Central memory CD8-positive, alpha-beta T cell (primary cell): ENCODE measurements around the gene NTSR2.

Source experiments
- ATAC-seq: fragments of 150-1000 bp; cut with Tn5 transposase; replicated peaks from 2 replicates; pipeline ENCODE4 v1.10.0; 2022; ENCODE audit warnings: mild to moderate bottlenecking, moderate FRiP score, moderate number of reproducible peaks; ENCODE audit not compliant: poor library complexity, severe bottlenecking; ENCODE audit errors: extremely low read depth
- DNase-seq, 2 donors: peaks; one replicate each; pipeline ENCODE4 v3.0.0; 2021; ENCODE audit warnings: low spot score in 2 of 2
- H3K27ac Mint-ChIP-seq: one replicate; pipeline ENCODE4 v1.8.0; 2022; ENCODE audit warnings: low read depth, mild to moderate bottlenecking, moderate library complexity, mixed read lengths
- H3K27me3 Mint-ChIP-seq: one replicate; pipeline ENCODE4 v1.8.0; 2022; ENCODE audit warnings: mixed read lengths
- H3K36me3 Mint-ChIP-seq: one replicate; pipeline ENCODE4 v1.8.0; 2022; ENCODE audit warnings: mild to moderate bottlenecking, moderate library complexity, mixed read lengths; ENCODE audit not compliant: insufficient read depth
- H3K4me1 Mint-ChIP-seq: one replicate; pipeline ENCODE4 v1.8.0; 2022; ENCODE audit warnings: mixed read lengths
- H3K4me3 Mint-ChIP-seq: one replicate; pipeline ENCODE4 v1.8.0; 2022; ENCODE audit warnings: mild to moderate bottlenecking, moderate library complexity, mixed read lengths
- H3K9me3 Mint-ChIP-seq: one replicate; pipeline ENCODE4 v1.8.0; 2022; ENCODE audit warnings: mixed read lengths

Gene NTSR2

DNA sequence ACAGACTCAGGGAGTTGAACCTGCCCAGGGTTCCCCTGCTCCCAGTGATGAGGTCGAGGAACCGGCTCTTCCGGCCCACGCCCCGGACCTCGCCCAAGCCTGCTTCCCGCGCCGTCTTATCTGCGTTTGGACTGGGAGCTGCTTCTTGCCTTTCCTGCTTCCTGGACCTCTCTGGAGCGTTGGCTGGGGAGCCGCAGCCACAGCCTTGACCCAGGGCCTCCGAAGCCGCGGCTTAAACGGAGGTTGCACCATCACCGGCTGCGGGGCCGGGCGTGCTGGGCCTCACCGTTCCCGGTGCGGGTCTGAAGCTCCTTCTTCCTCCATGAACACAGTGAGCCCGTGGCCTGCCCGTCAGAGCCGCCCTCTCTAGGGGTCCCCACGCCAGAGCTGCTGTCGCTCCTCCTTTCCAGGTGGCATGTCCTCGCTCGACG is 13.3 kb downstream of the NTSR2 start:
- H3K9me3 Mint-ChIP-seq = no peaks in the 10 kb centered on the region
- peaks cover 54% of the 10 kb centered on the region for H3K27me3 Mint-ChIP-seq
- H3K4me3 Mint-ChIP-seq = no peak overlapping the region
- no peak for ATAC-seq
- H3K36me3 Mint-ChIP-seq = no peaks in the 10 kb centered on the region
- no peak for DNase-seq
- no peaks in the 10 kb centered on the region for H3K4me1 Mint-ChIP-seq
- H3K27ac Mint-ChIP-seq = no peak overlapping the region

- peaks cover 50% of the 10 kb centered on the region for H3K27me3 Mint-ChIP-seq
- H3K9me3 Mint-ChIP-seq = no peaks in the 10 kb centered on the region
- ATAC-seq (no peak), DNase-seq (no peak)
- H3K4me1 Mint-ChIP-seq = no peaks in the 10 kb centered on the region
- H3K27ac Mint-ChIP-seq = no peak overlapping the region
- no peaks in the 10 kb centered on the region for H3K36me3 Mint-ChIP-seq
- H3K4me3 Mint-ChIP-seq = no peak overlapping the region
These were observed 13.7 kb downstream of the NTSR2 start for GRCh38 chr2:11656252-11656651.

- no peak overlapping the region for H3K27ac Mint-ChIP-seq
- DNase-seq (no peak), ATAC-seq (no peak)
- H3K4me3 Mint-ChIP-seq = no peak overlapping the region
- no peaks in the 10 kb centered on the region for H3K9me3 Mint-ChIP-seq
- H3K27me3 Mint-ChIP-seq = peaks cover 42% of the 10 kb centered on the region
- H3K36me3 Mint-ChIP-seq = no peaks in the 10 kb centered on the region
- no peaks in the 10 kb centered on the region for H3K4me1 Mint-ChIP-seq
These were observed 14.5 kb downstream of the NTSR2 start for GRCh38 chr2:11655495-11655894.

GRCh38 chr2:11652553-11652952 is 17.4 kb downstream of the NTSR2 start:
- Mint-ChIP-seq H3K27me3 (peaks cover 26% of the 10 kb centered on the region), H3K4me1 (no peaks in the 10 kb centered on the region), H3K9me3 (no peaks in the 10 kb centered on the region), H3K36me3 (no peaks in the 10 kb centered on the region), H3K27ac (no peak overlapping the region), H3K4me3 (no peak overlapping the region)
- no peak for ATAC-seq
- DNase-seq = no peak

- Mint-ChIP-seq H3K9me3 (no peaks in the 10 kb centered on the region), H3K27me3 (peaks cover 20% of the 10 kb centered on the region), H3K36me3 (no peaks in the 10 kb centered on the region), H3K27ac (no peak overlapping the region), H3K4me1 (no peaks in the 10 kb centered on the region), H3K4me3 (no peak overlapping the region)
- DNase-seq = no peak
- ATAC-seq = no peak
These were observed 18.0 kb downstream of the NTSR2 start for GRCh38 chr2:11651856-11652548.

DNA sequence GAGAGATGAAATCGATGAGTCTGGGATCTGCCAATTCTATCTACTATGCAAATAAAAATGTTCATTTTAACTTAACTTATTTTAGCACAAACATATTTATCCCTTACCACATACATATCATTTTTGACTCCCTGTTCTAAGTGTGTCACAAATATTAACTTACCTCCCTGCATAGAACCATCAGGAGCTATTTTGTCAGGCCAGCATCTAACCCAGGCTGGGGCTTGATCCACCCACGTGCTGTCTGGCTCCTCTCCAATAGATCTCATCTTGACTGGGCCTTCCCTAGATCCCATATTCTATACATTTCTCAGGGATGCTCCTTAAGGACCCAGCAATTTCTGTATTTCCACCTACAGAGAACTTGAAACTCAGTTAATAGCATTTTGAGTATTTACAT is 20.9 kb downstream of the NTSR2 start:
- Mint-ChIP-seq H3K9me3 (no peaks in the 10 kb centered on the region), H3K27me3 (peaks cover 12% of the 10 kb centered on the region), H3K4me1 (no peaks in the 10 kb centered on the region), H3K36me3 (no peaks in the 10 kb centered on the region), H3K27ac (no peak overlapping the region), H3K4me3 (no peak overlapping the region)
- ATAC-seq (no peak), DNase-seq (no peak)

DNA sequence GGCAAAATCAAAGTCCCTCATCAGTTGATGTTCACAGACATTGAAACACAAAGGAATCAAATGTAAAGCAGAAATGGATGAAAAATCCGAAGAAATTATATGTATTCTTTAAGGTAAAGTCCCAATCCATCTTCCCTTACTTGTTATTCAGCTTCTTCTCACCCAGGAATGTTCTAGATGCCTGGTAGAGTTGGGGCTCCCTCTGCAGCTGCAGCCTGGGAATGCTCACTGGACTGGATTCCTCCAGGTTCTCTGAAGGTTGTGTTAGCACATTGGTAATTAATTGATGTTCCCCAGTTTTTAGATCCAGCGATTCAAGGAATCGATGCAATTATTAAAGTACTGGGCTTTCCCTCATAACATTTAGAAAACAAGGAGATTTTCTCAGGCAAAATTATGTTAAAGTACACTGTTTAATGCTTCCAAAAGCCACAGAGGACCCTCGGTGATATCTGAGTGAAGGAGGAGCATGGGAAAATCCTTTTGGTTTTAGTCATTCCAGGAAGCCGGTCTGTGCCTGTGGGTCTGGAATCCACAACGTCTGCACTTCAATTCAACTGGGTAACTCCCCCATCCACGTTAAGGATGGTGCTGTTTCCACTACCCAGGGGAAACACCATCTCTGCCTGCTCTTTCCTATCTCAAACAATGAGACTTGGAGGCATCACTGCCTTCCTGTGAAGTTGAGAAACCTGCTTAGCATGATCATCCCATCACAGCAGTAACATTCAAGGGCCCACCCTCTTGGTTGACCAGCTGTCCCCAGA is 22.0 kb downstream of the NTSR2 start:
- DNase-seq (no peak), ATAC-seq (no peak)
- peaks cover 16% of the 10 kb centered on the region for H3K27me3 Mint-ChIP-seq
- H3K4me1 Mint-ChIP-seq = no peaks in the 10 kb centered on the region
- no peaks in the 10 kb centered on the region for H3K36me3 Mint-ChIP-seq
- H3K4me3 Mint-ChIP-seq = no peak overlapping the region
- no peak overlapping the region for H3K27ac Mint-ChIP-seq
- no peaks in the 10 kb centered on the region for H3K9me3 Mint-ChIP-seq

- Mint-ChIP-seq H3K4me3 (no peak overlapping the region), H3K9me3 (no peaks in the 10 kb centered on the region), H3K27me3 (peaks cover 21% of the 10 kb centered on the region), H3K27ac (no peak overlapping the region), H3K4me1 (no peaks in the 10 kb centered on the region), H3K36me3 (no peaks in the 10 kb centered on the region)
- DNase-seq (no peak), ATAC-seq (no peak)
These were observed 23.5 kb downstream of the NTSR2 start for GRCh38 chr2:11646530-11646929.

GRCh38 chr2:11644293-11644692 is 25.7 kb downstream of the NTSR2 start:
- H3K27ac Mint-ChIP-seq = no peak overlapping the region
- H3K4me3 Mint-ChIP-seq = no peak overlapping the region
- H3K36me3 Mint-ChIP-seq = no peaks in the 10 kb centered on the region
- no peaks in the 10 kb centered on the region for H3K9me3 Mint-ChIP-seq
- peaks cover 31% of the 10 kb centered on the region for H3K27me3 Mint-ChIP-seq
- no peak for ATAC-seq
- DNase-seq = no peak
- no peaks in the 10 kb centered on the region for H3K4me1 Mint-ChIP-seq

GRCh38 chr2:11642972-11643371 is 27.0 kb downstream of the NTSR2 start:
- no peak for DNase-seq
- Mint-ChIP-seq H3K36me3 (no peaks in the 10 kb centered on the region), H3K27me3 (peaks cover 26% of the 10 kb centered on the region), H3K4me1 (no peaks in the 10 kb centered on the region), H3K4me3 (no peak overlapping the region), H3K9me3 (no peaks in the 10 kb centered on the region), H3K27ac (no peak overlapping the region)
- ATAC-seq = no peak

DNA sequence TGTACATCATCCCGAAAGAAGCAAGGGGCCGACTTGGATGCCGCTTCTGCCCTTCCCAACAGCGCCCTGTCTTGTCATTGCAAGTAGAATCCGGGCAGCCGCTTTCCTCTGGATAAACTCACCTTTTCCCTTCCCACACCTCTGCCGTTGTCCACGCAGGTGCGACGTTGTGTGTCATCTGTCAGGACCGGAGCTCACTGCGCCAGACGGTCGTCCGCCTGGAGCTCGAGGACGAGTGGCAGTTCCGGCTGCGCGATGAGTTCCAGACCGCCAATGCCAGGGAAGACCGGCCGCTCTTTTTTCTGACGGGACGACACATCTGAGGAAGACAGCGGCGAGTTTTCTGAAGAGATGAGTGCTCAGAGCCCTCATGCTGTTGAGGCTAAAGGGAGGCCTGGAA is 29.9 kb downstream of the NTSR2 start:
- H3K27me3 Mint-ChIP-seq = peaks cover 45% of the 10 kb centered on the region
- ATAC-seq (no peak), DNase-seq (no peak)
- no peaks in the 10 kb centered on the region for H3K36me3 Mint-ChIP-seq
- no peaks in the 10 kb centered on the region for H3K4me1 Mint-ChIP-seq
- no peaks in the 10 kb centered on the region for H3K9me3 Mint-ChIP-seq
- no peak overlapping the region for H3K4me3 Mint-ChIP-seq
- H3K27ac Mint-ChIP-seq = no peak overlapping the region

DNA sequence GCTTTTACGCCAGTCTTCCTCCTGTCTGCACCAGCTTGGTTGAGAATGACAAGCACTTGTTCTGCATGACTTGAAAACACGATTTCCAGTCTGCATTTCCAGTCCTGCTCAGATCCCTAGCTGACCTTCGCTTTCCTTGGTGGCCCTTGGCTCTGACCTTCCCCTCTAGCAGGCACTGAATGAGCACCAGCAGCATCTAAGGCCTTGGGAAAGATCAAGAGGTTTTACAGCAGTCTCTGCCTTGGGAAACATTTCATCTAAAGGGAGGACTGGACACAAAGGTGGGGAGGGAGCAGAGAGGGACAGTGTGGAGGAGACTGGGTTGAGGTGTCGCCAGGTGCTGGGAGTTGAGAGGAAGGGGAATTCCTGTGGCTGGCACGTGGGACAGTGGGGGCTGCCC is 30.5 kb downstream of the NTSR2 start:
- no peak for DNase-seq
- no peak overlapping the region for H3K4me3 Mint-ChIP-seq
- H3K36me3 Mint-ChIP-seq = no peaks in the 10 kb centered on the region
- H3K27ac Mint-ChIP-seq = no peak overlapping the region
- H3K9me3 Mint-ChIP-seq = no peaks in the 10 kb centered on the region
- ATAC-seq = no peak
- H3K27me3 Mint-ChIP-seq = peaks cover 45% of the 10 kb centered on the region
- no peaks in the 10 kb centered on the region for H3K4me1 Mint-ChIP-seq

GRCh38 chr2:11637546-11637945 is 32.4 kb downstream of the NTSR2 start:
- Mint-ChIP-seq H3K4me1 (no peaks in the 10 kb centered on the region), H3K27ac (no peak overlapping the region), H3K27me3 (peaks cover 38% of the 10 kb centered on the region), H3K36me3 (no peaks in the 10 kb centered on the region), H3K9me3 (no peaks in the 10 kb centered on the region), H3K4me3 (no peak overlapping the region)
- no peak for ATAC-seq
- no peak for DNase-seq
